ENCODE data around the gene HTR2A. TPM values are rescaled to one million over a fixed set of nuclear protein-coding genes. Genes with fewer than 3 reads are reported as not detected.

HTR2A gene
- polyA plus RNA-seq, 1 donor (not counting 4 experiments of a cell fraction or from before 2014, with no cell fraction given): not detected

- no peak for TF ChIP-seq CTCF (optimal IDR thresholded peaks at IDR 0.05 in 1 of 3, IDR thresholded peaks at IDR 0.05 in 1 of 3, conservative IDR thresholded peaks at IDR 0.05 in 1 of 3; ENCODE audit: extremely low read depth in 1 of 3, insufficient read depth in 2 of 3, low read length in 3 of 3)
- TF ChIP-seq EZH2 (IDR thresholded peaks at IDR 0.05; ENCODE audit: low read length): no peak
- DNase-seq (ENCODE audit: low read depth, low spot score) (no peak), FAIRE-seq (no peak)
- H3K27me3 ChIP-seq (ENCODE audit: control insufficient read depth, extremely low read depth, insufficient read depth, low read length): peaks cover 12% of the 10 kb centered on the region
- no peaks in the 10 kb centered on the region for H3K79me2 ChIP-seq (ENCODE audit: control insufficient read depth, insufficient read depth, low read length)
- no peak overlapping the region for H3K9ac ChIP-seq (ENCODE audit: control insufficient read depth, extremely low read depth, insufficient read depth, low read length)
- H4K20me1 ChIP-seq (ENCODE audit: control insufficient read depth, extremely low read depth, insufficient read depth, low read length): no peaks in the 10 kb centered on the region
- no peaks in the 10 kb centered on the region for H3K4me1 ChIP-seq (ENCODE audit: control insufficient read depth, extremely low read depth, insufficient read depth, low read length)
- H3K4me3 ChIP-seq (ENCODE audit: control insufficient read depth in 2 of 3, extremely low read depth in 1 of 3, insufficient read depth in 2 of 3, low read depth in 1 of 3, low read length in 3 of 3): no peak overlapping the region
- no peak overlapping the region for H3K27ac ChIP-seq (ENCODE audit: control insufficient read depth, insufficient read depth, low read length)
- H3K9me1 ChIP-seq (ENCODE audit: control insufficient read depth, extremely low read depth, insufficient read depth, low read length): no peaks in the 10 kb centered on the region
- no peak overlapping the region for H3K4me2 ChIP-seq (ENCODE audit: control insufficient read depth, extremely low read depth, insufficient read depth, low read depth, low read length)
- no peaks in the 10 kb centered on the region for H3K36me3 ChIP-seq (ENCODE audit: control insufficient read depth in 2 of 2, extremely low read depth in 1 of 2, insufficient read depth in 2 of 2, low read length in 2 of 2)
- H2AFZ ChIP-seq (ENCODE audit: control insufficient read depth, low read length): no peak overlapping the region
- no peaks in the 10 kb centered on the region for H3K9me3 ChIP-seq (ENCODE audit: control insufficient read depth, low read depth, low read length)
- dilution Hi-C loops (cut with MboI; ENCODE audit: extremely low pct_ligation_motif_present, low sequenced_read_pairs): no loop called here
Measured at GRCh38 chr13:46855664-46856063, 41.2 kb downstream of the HTR2A start.

GRCh38 chr13:46855166-46855565 lies 41.7 kb downstream of the HTR2A start:
- Histone ChIP-seq H3K79me2 (ENCODE audit: control insufficient read depth, insufficient read depth, low read length) (no peaks in the 10 kb centered on the region), H4K20me1 (ENCODE audit: control insufficient read depth, extremely low read depth, insufficient read depth, low read length) (no peaks in the 10 kb centered on the region), H3K9me1 (ENCODE audit: control insufficient read depth, extremely low read depth, insufficient read depth, low read length) (no peaks in the 10 kb centered on the region), H3K4me1 (ENCODE audit: control insufficient read depth, extremely low read depth, insufficient read depth, low read length) (no peaks in the 10 kb centered on the region), H3K27ac (ENCODE audit: control insufficient read depth, insufficient read depth, low read length) (no peak overlapping the region), H3K9ac (ENCODE audit: control insufficient read depth, extremely low read depth, insufficient read depth, low read length) (no peak overlapping the region), H3K4me2 (ENCODE audit: control insufficient read depth, extremely low read depth, insufficient read depth, low read depth, low read length) (no peak overlapping the region), H3K27me3 (ENCODE audit: control insufficient read depth, extremely low read depth, insufficient read depth, low read length) (peaks cover 12% of the 10 kb centered on the region), H3K9me3 (ENCODE audit: control insufficient read depth, low read depth, low read length) (no peaks in the 10 kb centered on the region), H2AFZ (ENCODE audit: control insufficient read depth, low read length) (no peak overlapping the region), H3K36me3 (ENCODE audit: control insufficient read depth in 2 of 2, extremely low read depth in 1 of 2, insufficient read depth in 2 of 2, low read length in 2 of 2) (no peaks in the 10 kb centered on the region), H3K4me3 (ENCODE audit: control insufficient read depth in 2 of 3, extremely low read depth in 1 of 3, insufficient read depth in 2 of 3, low read depth in 1 of 3, low read length in 3 of 3) (no peak overlapping the region)
- dilution Hi-C loops (cut with MboI; ENCODE audit: extremely low pct_ligation_motif_present, low sequenced_read_pairs): no loop called here
- FAIRE-seq (no peak), DNase-seq (ENCODE audit: low read depth, low spot score) (no peak)
- no peak for TF ChIP-seq EZH2 (IDR thresholded peaks at IDR 0.05; ENCODE audit: low read length)
- no peak for TF ChIP-seq CTCF (optimal IDR thresholded peaks at IDR 0.05 in 1 of 3, IDR thresholded peaks at IDR 0.05 in 1 of 3, conservative IDR thresholded peaks at IDR 0.05 in 1 of 3; ENCODE audit: extremely low read depth in 1 of 3, insufficient read depth in 2 of 3, low read length in 3 of 3)
